HepG2 (cell line): ENCODE results near the gene WASHC4. TPM values are rescaled to one million over a fixed set of nuclear protein-coding genes. Genes with fewer than 3 reads are reported as not detected.
"Not testable (repeated sequence)": the region's sequence is repeated elsewhere in the genome, so short reads cannot be mapped to it uniquely, and the experiment has no call there.

Experiments
- ATAC-seq: fragments of 200-7000 bp; cut with Tn5 transposase; 3 replicates; pipeline ENCODE4 v1.9.1; 2020; ENCODE audit warnings: mild to moderate bottlenecking, moderate library complexity
- BruUV-seq: library from RNA; stranded (reverse); fragments of 400-500 nt; replicated peaks from 2 replicates; lab custom pipeline; 2021; lab: Mats Ljungman, UMichigan
- CTCF ChIA-PET: fragments of 300-600 bp; formaldehyde crosslinking; extraction: SDS; loops from one replicate; lab custom pipeline; 2021; ENCODE audit warnings: low total read pairs, inconsistent platforms, low intra/inter-chr PET ratio; lab: Yijun Ruan, JAX
- POLR2A ChIA-PET: fragments of 350-600 bp; sonication (Branson Sonifier 250); formaldehyde crosslinking; loops from one replicate; lab custom pipeline; 2020; ENCODE audit warnings: antibody characterized with exemption, inconsistent platforms; lab: Yijun Ruan, JAX
- DNase-seq: peaks from one replicate; pipeline ENCODE4 v3.0.0-alpha.2; 2015; ENCODE audit warnings: low spot score
- FAIRE-seq: peaks from 3 replicates; lab custom pipeline; 2011; peaks lifted over from hg19 to GRCh38; lab: Jason Lieb, UNC
- H2AFZ ChIP-seq: one replicate; pipeline ENCODE4 v1.6.1; 2011; ENCODE audit warnings: low read length, inconsistent platforms
- H3K27ac ChIP-seq: fragments of 300-600 bp; 3 replicates; pipeline ENCODE4 v1.8.0; 2011; ENCODE audit warnings: mixed run types, mild to moderate bottlenecking, mixed read lengths, low read length, inconsistent platforms; ENCODE audit not compliant: insufficient read depth; ENCODE audit errors: extremely low read length
- H3K27me3 ChIP-seq, 2 experiments: fragments of 200-600 bp in 1 of 2; 2 replicates in 1 of 2; 3 replicates in 1 of 2; pipeline versions ENCODE4 v1.6.0 to v1.8.0; 2011; ENCODE audit warnings: low read length in 2 of 2, mild to moderate bottlenecking in 2 of 2, moderate library complexity in 2 of 2, inconsistent platforms in 1 of 2; ENCODE audit not compliant: insufficient read depth in 2 of 2, control insufficient read depth in 1 of 2
- H3K36me3 ChIP-seq, 2 experiments: fragments of 200-600 bp in 1 of 2; replicated peaks in 1 of 2; 2 replicates in 1 of 2; 3 replicates in 1 of 2; pipeline versions ENCODE4 v1.5.1 to v1.8.0; 2011; ENCODE audit warnings: low read length in 2 of 2, inconsistent platforms in 1 of 2; ENCODE audit not compliant: insufficient read depth in 2 of 2, control insufficient read depth in 1 of 2
- H3K4me1 ChIP-seq: 2 replicates; pipeline ENCODE4 v1.5.1; 2012; ENCODE audit warnings: low read length, inconsistent platforms; ENCODE audit not compliant: insufficient read depth
- H3K4me2 ChIP-seq: 2 replicates; pipeline ENCODE4 v1.6.0; 2011; ENCODE audit warnings: low read depth, low read length, inconsistent platforms
- H3K4me3 ChIP-seq, 3 experiments: fragments of 200-600 bp in 1 of 3; sonication (generic), shearing (Covaris generic) in 1 of 3; replicated peaks in 1 of 3; 2 replicates each; pipeline ENCODE4 v1.5.1; 2011 to 2016; ENCODE audit warnings: low read length in 3 of 3, inconsistent platforms in 2 of 3, low read depth in 2 of 3, mild to moderate bottlenecking in 2 of 3, control low read depth in 1 of 3, mixed read lengths in 1 of 3; ENCODE audit not compliant: insufficient read depth in 1 of 3
- H3K79me2 ChIP-seq: one replicate; pipeline ENCODE4 v1.6.1; 2011; ENCODE audit warnings: low read length, inconsistent platforms; ENCODE audit not compliant: insufficient read depth
- H3K9ac ChIP-seq: 2 replicates; pipeline ENCODE4 v1.6.0; 2011; ENCODE audit warnings: mild to moderate bottlenecking, low read depth, low read length, inconsistent platforms; ENCODE audit not compliant: insufficient read depth
- H3K9me3 ChIP-seq: 2 replicates; pipeline ENCODE4 v1.5.1; 2012; ENCODE audit warnings: mild to moderate bottlenecking, low read length
- H4K20me1 ChIP-seq: 2 replicates; pipeline ENCODE4 v1.6.0; 2011; ENCODE audit warnings: inconsistent platforms, mild to moderate bottlenecking, low read length, moderate library complexity; ENCODE audit not compliant: insufficient read depth
- HOXA5 ChIP-seq: sonication (generic); formaldehyde crosslinking; IDR thresholded peaks from 2 replicates; pipeline ENCODE4 v1.4.0; 2020; ENCODE audit warnings: missing genetic modification reagents
- IKZF5 ChIP-seq: IDR thresholded peaks from 2 replicates; pipeline ENCODE4 v1.6.1; 2018; ENCODE audit warnings: missing genetic modification reagents, mild to moderate bottlenecking, missing compliant biosample characterization
- MAFK ChIP-seq, 2 experiments: IDR thresholded peaks in 1 of 2; conservative IDR thresholded peaks in 1 of 2; 2 replicates each; pipeline ENCODE4 v1.6.1; 2011; ENCODE audit warnings: improper control_type of control experiment in 2 of 2, low read length in 2 of 2
- ZBTB3 ChIP-seq: sonication (generic); formaldehyde crosslinking; IDR thresholded peaks from 2 replicates; pipeline ENCODE4 v1.4.0; 2020; ENCODE audit warnings: low read depth, mild to moderate bottlenecking, moderate library complexity, missing genetic modification reagents, borderline replicate concordance
- ZNF431 ChIP-seq: sonication (generic); formaldehyde crosslinking; IDR thresholded peaks from 2 replicates; pipeline ENCODE4 v1.9.0; 2022; ENCODE audit warnings: missing genetic modification reagents, low read depth, mild to moderate bottlenecking, borderline replicate concordance
- ZNF543 ChIP-seq: sonication (generic); formaldehyde crosslinking; IDR thresholded peaks from 2 replicates; pipeline ENCODE4 v1.4.0; 2020; ENCODE audit warnings: mild to moderate bottlenecking, missing genetic modification reagents
- ZNF670 ChIP-seq: sonication (generic); formaldehyde crosslinking; IDR thresholded peaks from 2 replicates; pipeline ENCODE4 v1.8.0; 2022; ENCODE audit warnings: mild to moderate bottlenecking, missing genetic modification reagents, borderline replicate concordance
- ZNF737 ChIP-seq: sonication (generic); formaldehyde crosslinking; IDR thresholded peaks from 2 replicates; pipeline ENCODE4 v1.5.0; 2020; ENCODE audit warnings: missing genetic modification reagents, mild to moderate bottlenecking, borderline replicate concordance
- ZNF879 ChIP-seq: sonication (generic); formaldehyde crosslinking; IDR thresholded peaks from 2 replicates; pipeline ENCODE4 v1.8.1; 2023; ENCODE audit warnings: missing genetic modification reagents
- WGBS: methylation state at CpG from one replicate; pipeline ENCODE4 v1.1.6; 2017; ENCODE audit warnings: low lambda C conversion rate; 5-methylcytosine and 5-hydroxymethylcytosine counted together
- in situ Hi-C: cut with HindIII; loops from 2 replicates; pipeline ENCODE4 v1.10.0; 2017; ENCODE audit warnings: low pct_unique_long_range_greater_than_20kb; ENCODE audit not compliant: extremely low pct_ligation_motif_present
- intact Hi-C: fragments of 100-400 bp; cut with micrococcal nuclease; formaldehyde crosslinking; loops from one replicate; pipeline ENCODE4 v1.10.0; 2022; ENCODE audit not compliant: unreplicated experiment
- polyA plus RNA-seq, 8 experiments: library from polyadenylated mRNA; depleted of rRNA in 3 of 8; stranded (reverse) in 7 of 8; unstranded in 1 of 8; fragments of >200 nt; fragmentation: Illumina TruSeq in 4 of 8; extraction: Trizol in 4 of 8; gene quantifications; 2 replicates each; pipeline versions ENCODE4 v1.2.1 to v1.2.3, GENCODE V29; 2011 to 2016; ENCODE audit warnings: low read depth in 4 of 8, missing spikeins in 1 of 8, mixed read lengths in 1 of 8; ENCODE audit not compliant: insufficient read depth in 1 of 8
- total RNA-seq, 5 experiments: library from RNA; depleted of rRNA; stranded (reverse); fragments of >200 nt; fragmentation: Illumina TruSeq; extraction: Trizol; gene quantifications; 2 replicates each; pipeline ENCODE4 v1.2.3, GENCODE V29; 2016; ENCODE audit warnings: low read depth in 1 of 5

WASHC4 gene
- total and polyA plus RNA-seq, 2 of the 13 experiments (the other 11 are each of a cell fraction or from before 2014, with no cell fraction given), result 21.0 to 36.3 TPM

GRCh38 chr12:105092336-105092735 is 15.2 kb upstream of the WASHC4 start (continued):
- TF ChIP-seq ZNF737 (CRISPR knock-in tag), result no peak
- TF ChIP-seq HOXA5, result no peak
- no peak for TF ChIP-seq ZBTB3 (CRISPR knock-in tag)
- no peak for TF ChIP-seq IKZF5 (CRISPR knock-in tag)
- no peak for TF ChIP-seq ZNF543 (CRISPR knock-in tag)
- TF ChIP-seq MAFK (conservative IDR thresholded peaks at IDR 0.05 in 1 of 2, IDR thresholded peaks at IDR 0.05 in 1 of 2; ENCODE audit: low read length in 2 of 2), result no peak
- no peak for TF ChIP-seq ZNF879 (CRISPR knock-in tag)
- no peak for TF ChIP-seq ZNF670 (CRISPR knock-in tag)
- TF ChIP-seq ZNF431 (CRISPR knock-in tag), result no peak
- TF ChIP-seq, all 625 proteins: peak for 0

GRCh38 chr12:105095338-105095737 is 12.2 kb upstream of the WASHC4 start:
- FAIRE-seq, H4K20me1 ChIP-seq, BruUV-seq, H3K27ac ChIP-seq, H3K4me3 ChIP-seq, ATAC-seq, in situ Hi-C loops, H3K9ac ChIP-seq, H3K9me3 ChIP-seq, H2AFZ ChIP-seq, POLR2A ChIA-PET, H3K79me2 ChIP-seq, H3K36me3 ChIP-seq, CTCF ChIA-PET, DNase-seq, H3K4me2 ChIP-seq, intact Hi-C loops: not testable (repeated sequence)
- peaks cover 2 to 14% of the 10 kb centered on the region in 2 experiments; a peak in 2 of 5 replicates for H3K27me3 ChIP-seq
- peaks cover 12% of the 10 kb centered on the region for H3K4me1 ChIP-seq
- WGBS, result 71% methylated on average over 5 of the region's 5 CpGs
